K562 (cell line): ENCODE data around the gene ESR2. TPM values are rescaled to one million over a fixed set of nuclear protein-coding genes. Genes with fewer than 3 reads are reported as not detected.

Experiments used
- ATAC-seq: fragments of 200-7000 bp; cut with Tn5 transposase; 3 replicates; pipeline ENCODE4 v1.9.1; 2020; ENCODE audit warnings: moderate library complexity
- BruUV-seq: library from RNA; stranded (reverse); fragments of 400-500 nt; replicated peaks from 2 replicates; lab custom pipeline; 2021; lab: Mats Ljungman, UMichigan
- CTCF ChIA-PET: fragments of 300-600 bp; formaldehyde crosslinking; extraction: SDS; loops from one replicate; lab custom pipeline; 2021; ENCODE audit warnings: low intra/inter-chr PET ratio; lab: Yijun Ruan, JAX
- POLR2A ChIA-PET: fragments of 300-600, 350-650 bp; sonication (Branson Sonifier 250); formaldehyde crosslinking; extraction: SDS; loops from one replicate; lab custom pipeline; 2021; ENCODE audit warnings: antibody characterized with exemption, inconsistent platforms; lab: Yijun Ruan, JAX
- DNase-seq, 4 experiments: peaks; one replicate each; pipeline versions ENCODE4 v3.0.0 to v3.0.0-alpha.2; 2011 to 2018; ENCODE audit warnings: low spot score in 3 of 4, mixed read lengths in 3 of 4; ENCODE audit errors: extremely low read depth in 1 of 4
- FAIRE-seq: peaks from 2 replicates; lab custom pipeline; 2011; peaks lifted over from hg19 to GRCh38; lab: Jason Lieb, UNC
- H2AFZ ChIP-seq: 2 replicates; pipeline ENCODE4 v1.6.0; 2011; ENCODE audit warnings: low read depth, low read length, control low read depth, inconsistent platforms
- H3K27ac ChIP-seq: fragments of 200-600 bp; 3 replicates; pipeline ENCODE4 v1.8.0; 2011; ENCODE audit warnings: low read depth, mild to moderate bottlenecking, control low read depth, inconsistent platforms, low read length, moderate library complexity, mixed read lengths; ENCODE audit errors: extremely low read depth
- H3K27me3 ChIP-seq, 2 experiments: fragments of 300-600 bp in 1 of 2; 2 replicates in 1 of 2; 3 replicates in 1 of 2; pipeline versions ENCODE4 v1.6.0 to v1.8.0; 2011; ENCODE audit warnings: inconsistent platforms in 2 of 2, low read length in 2 of 2, mild to moderate bottlenecking in 1 of 2, mixed read lengths in 1 of 2, moderate library complexity in 1 of 2; ENCODE audit not compliant: control insufficient read depth in 2 of 2, insufficient read depth in 2 of 2
- H3K36me3 ChIP-seq: fragments of 300-600 bp; 3 replicates; pipeline ENCODE4 v1.8.0; 2011; ENCODE audit warnings: mild to moderate bottlenecking, low read length, inconsistent platforms; ENCODE audit not compliant: control insufficient read depth, insufficient read depth
- H3K4me1 ChIP-seq, 2 experiments: fragments of 200-600 bp in 1 of 2; replicated peaks in 1 of 2; 2 replicates in 1 of 2; 3 replicates in 1 of 2; pipeline versions ENCODE4 v1.5.1 to v1.8.0; 2011; ENCODE audit warnings: inconsistent platforms in 2 of 2, low read length in 2 of 2, mild to moderate bottlenecking in 1 of 2, mixed read lengths in 1 of 2, moderate library complexity in 1 of 2; ENCODE audit not compliant: control insufficient read depth in 2 of 2, insufficient read depth in 2 of 2
- H3K4me2 ChIP-seq: 2 replicates; pipeline ENCODE4 v1.6.1; 2011; ENCODE audit warnings: low read length, control low read depth, inconsistent platforms, mixed read lengths; ENCODE audit not compliant: insufficient read depth
- H3K4me3 ChIP-seq: fragments of 200-600 bp; sonication (generic), shearing (Covaris generic); 2 replicates; pipeline ENCODE4 v1.5.1; 2016; ENCODE audit warnings: control low read depth, inconsistent platforms
- H3K79me2 ChIP-seq: fragments of 200-600 bp; 3 replicates; pipeline ENCODE4 v1.8.0; 2011; ENCODE audit warnings: low read length, inconsistent platforms; ENCODE audit not compliant: control insufficient read depth, insufficient read depth
- H3K9ac ChIP-seq, 2 experiments: 2 replicates each; pipeline versions ENCODE4 v1.6.0 to v1.6.1; 2011; ENCODE audit warnings: low read depth in 2 of 2, low read length in 2 of 2, control low read depth in 1 of 2, inconsistent platforms in 1 of 2, mild to moderate bottlenecking in 1 of 2, mixed read lengths in 1 of 2; ENCODE audit not compliant: insufficient read depth in 1 of 2
- H3K9me1 ChIP-seq: one replicate; pipeline ENCODE4 v1.6.0; 2011; ENCODE audit warnings: inconsistent platforms, mild to moderate bottlenecking, low read length, moderate library complexity; ENCODE audit not compliant: control insufficient read depth, insufficient read depth
- H3K9me3 ChIP-seq: replicated peaks from 2 replicates; pipeline ENCODE4 v1.5.1; 2011; ENCODE audit warnings: low read depth, low read length, inconsistent platforms; ENCODE audit not compliant: control insufficient read depth, insufficient read depth
- H4K20me1 ChIP-seq: replicated peaks from 2 replicates; pipeline ENCODE4 v1.6.1; 2011; ENCODE audit warnings: low read length, inconsistent platforms, mixed read lengths; ENCODE audit not compliant: control insufficient read depth, insufficient read depth
- ZNF217 ChIP-seq: sonication (generic); formaldehyde crosslinking; IDR thresholded peaks from 2 replicates; pipeline ENCODE4 v1.8.0; 2022; ENCODE audit warnings: mild to moderate bottlenecking, missing genetic modification reagents
- ZNF77 ChIP-seq: fragments of 250-450 bp; sonication (Bioruptor Pico); IDR thresholded peaks from 2 replicates; pipeline ENCODE4 v1.5.0; 2020
- WGBS: fragments of 100-300 bp; shearing (Covaris generic); methylation state at CpG from one replicate; pipeline ENCODE4 v1.1.6; 2016; ENCODE audit warnings: low coverage, mixed read lengths; ENCODE audit not compliant: insufficient coverage; ENCODE audit errors: missing lambda C conversion rate; 5-methylcytosine and 5-hydroxymethylcytosine counted together
- in situ Hi-C: fragments of 300-500 bp; cut with MboI; formaldehyde crosslinking; loops from 4 replicates; pipeline ENCODE4 v1.15.0; 2018; ENCODE audit warnings: inconsistent platforms, mixed read lengths
- intact Hi-C: fragments of 100-400 bp; cut with micrococcal nuclease; formaldehyde crosslinking; loops from 2 replicates; pipeline ENCODE4 v1.14.2; 2022
- polyA plus RNA-seq, 8 experiments: library from polyadenylated mRNA; depleted of rRNA in 4 of 8; stranded (reverse) in 5 of 8; unstranded in 3 of 8; fragments of >200 nt; fragmentation: Nextera tagmentation in 2 of 8; fragmentation: Illumina TruSeq in 1 of 8; extraction: Ambion mirVana in 2 of 8; extraction: Trizol in 1 of 8; gene quantifications; 2 replicates each; pipeline versions ENCODE4 v1.2.1 to v1.2.3, GENCODE V29; 2011 to 2014; ENCODE audit warnings: inconsistent platforms in 1 of 8, missing spikeins in 1 of 8
- total RNA-seq, 7 experiments: library from RNA; depleted of rRNA in 6 of 7; stranded (reverse); fragments of >200 nt in 6 of 7; fragmentation: Illumina TruSeq in 2 of 7; extraction: Trizol in 2 of 7; gene quantifications; 2 replicates each; pipeline versions ENCODE4 v1.2.1 to v1.2.3, GENCODE V29; 2011 to 2021; ENCODE audit warnings: low replicate concordance in 1 of 7
- TF ChIP-seq, protein P1 (sequence below), 2 experiments: IDR thresholded peaks; 2 replicates each; pipeline ENCODE4 v1.6.1; 2012; ENCODE audit warnings: improper control_type of control experiment in 2 of 2, low read depth in 2 of 2, low read length in 2 of 2, borderline replicate concordance in 1 of 2
- TF ChIP-seq, protein P2 (sequence below), 2 experiments: fragments of 150-350 bp in 1 of 2; IDR thresholded peaks; 2 replicates each; pipeline ENCODE4 v1.6.1; 2012 to 2016; ENCODE audit warnings: low read depth in 2 of 2, low read length in 2 of 2, mild to moderate bottlenecking in 1 of 2, moderate library complexity in 1 of 2

ESR2 gene
- total and polyA plus RNA-seq, 9 of the 15 experiments (the other 6 are each of a cell fraction or from before 2014, with no cell fraction given): 0.07 to 3.8 (median 2.0) TPM

DNA sequence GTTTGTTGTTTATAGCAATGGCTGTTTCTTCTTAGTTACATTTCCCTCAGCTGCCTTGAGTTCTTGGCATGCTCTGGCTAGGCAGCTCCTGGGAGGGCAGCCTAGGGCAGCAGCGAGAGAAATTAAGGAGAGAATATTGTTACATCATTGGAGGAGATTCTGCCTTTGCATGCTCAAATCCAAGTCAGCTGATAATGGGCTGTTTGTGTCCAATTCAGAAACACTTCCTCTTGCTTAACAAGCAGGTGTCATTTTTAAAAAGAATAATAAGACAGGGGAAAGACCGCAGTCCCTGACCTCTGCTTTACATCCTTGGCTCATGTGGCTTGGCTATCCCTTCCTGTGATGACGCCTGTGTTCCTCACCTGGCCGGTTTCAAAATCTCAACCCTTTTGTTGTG is 76.9 kb downstream of the ESR2 start:
- in situ Hi-C loops: no loop called here
- Histone ChIP-seq H3K27ac (no peak overlapping the region), H3K4me2 (no peak overlapping the region), H3K4me3 (no peak overlapping the region), H3K36me3 (no peaks in the 10 kb centered on the region), H2AFZ (no peak overlapping the region), H4K20me1 (no peaks in the 10 kb centered on the region), H3K27me3 (no peaks in the 10 kb centered on the region), H3K9me1 (no peaks in the 10 kb centered on the region), H3K79me2 (no peaks in the 10 kb centered on the region), H3K9me3 (no peaks in the 10 kb centered on the region), H3K9ac (no peak overlapping the region)
- intact Hi-C loops: no loop called here
- ChIA-PET POLR2A (interaction anchor here (1.0 to 1.2 kb wide), 2 partner anchors 8 to 16 kb away, joined by 3 read pairs; no protein-coding TSS in a partner anchor), CTCF (no interaction called here)
- no TSS peak for BruUV-seq
- ATAC-seq: no peak
- no peak for DNase-seq
- 15% methylated on average over 4 of the region's 4 CpGs for WGBS
- no peak for FAIRE-seq
- TF ChIP-seq ZNF217 (CRISPR knock-in tag) (no peak), ZNF77 (CRISPR knock-in tag) (no peak)
- TF ChIP-seq, protein P1, sequence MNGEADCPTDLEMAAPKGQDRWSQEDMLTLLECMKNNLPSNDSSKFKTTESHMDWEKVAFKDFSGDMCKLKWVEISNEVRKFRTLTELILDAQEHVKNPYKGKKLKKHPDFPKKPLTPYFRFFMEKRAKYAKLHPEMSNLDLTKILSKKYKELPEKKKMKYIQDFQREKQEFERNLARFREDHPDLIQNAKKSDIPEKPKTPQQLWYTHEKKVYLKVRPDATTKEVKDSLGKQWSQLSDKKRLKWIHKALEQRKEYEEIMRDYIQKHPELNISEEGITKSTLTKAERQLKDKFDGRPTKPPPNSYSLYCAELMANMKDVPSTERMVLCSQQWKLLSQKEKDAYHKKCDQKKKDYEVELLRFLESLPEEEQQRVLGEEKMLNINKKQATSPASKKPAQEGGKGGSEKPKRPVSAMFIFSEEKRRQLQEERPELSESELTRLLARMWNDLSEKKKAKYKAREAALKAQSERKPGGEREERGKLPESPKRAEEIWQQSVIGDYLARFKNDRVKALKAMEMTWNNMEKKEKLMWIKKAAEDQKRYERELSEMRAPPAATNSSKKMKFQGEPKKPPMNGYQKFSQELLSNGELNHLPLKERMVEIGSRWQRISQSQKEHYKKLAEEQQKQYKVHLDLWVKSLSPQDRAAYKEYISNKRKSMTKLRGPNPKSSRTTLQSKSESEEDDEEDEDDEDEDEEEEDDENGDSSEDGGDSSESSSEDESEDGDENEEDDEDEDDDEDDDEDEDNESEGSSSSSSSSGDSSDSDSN (IDR thresholded peaks at IDR 0.05; ENCODE audit: borderline replicate concordance in 1 of 2, low read depth in 2 of 2, low read length in 2 of 2): no peak
- TF ChIP-seq, protein P2, sequence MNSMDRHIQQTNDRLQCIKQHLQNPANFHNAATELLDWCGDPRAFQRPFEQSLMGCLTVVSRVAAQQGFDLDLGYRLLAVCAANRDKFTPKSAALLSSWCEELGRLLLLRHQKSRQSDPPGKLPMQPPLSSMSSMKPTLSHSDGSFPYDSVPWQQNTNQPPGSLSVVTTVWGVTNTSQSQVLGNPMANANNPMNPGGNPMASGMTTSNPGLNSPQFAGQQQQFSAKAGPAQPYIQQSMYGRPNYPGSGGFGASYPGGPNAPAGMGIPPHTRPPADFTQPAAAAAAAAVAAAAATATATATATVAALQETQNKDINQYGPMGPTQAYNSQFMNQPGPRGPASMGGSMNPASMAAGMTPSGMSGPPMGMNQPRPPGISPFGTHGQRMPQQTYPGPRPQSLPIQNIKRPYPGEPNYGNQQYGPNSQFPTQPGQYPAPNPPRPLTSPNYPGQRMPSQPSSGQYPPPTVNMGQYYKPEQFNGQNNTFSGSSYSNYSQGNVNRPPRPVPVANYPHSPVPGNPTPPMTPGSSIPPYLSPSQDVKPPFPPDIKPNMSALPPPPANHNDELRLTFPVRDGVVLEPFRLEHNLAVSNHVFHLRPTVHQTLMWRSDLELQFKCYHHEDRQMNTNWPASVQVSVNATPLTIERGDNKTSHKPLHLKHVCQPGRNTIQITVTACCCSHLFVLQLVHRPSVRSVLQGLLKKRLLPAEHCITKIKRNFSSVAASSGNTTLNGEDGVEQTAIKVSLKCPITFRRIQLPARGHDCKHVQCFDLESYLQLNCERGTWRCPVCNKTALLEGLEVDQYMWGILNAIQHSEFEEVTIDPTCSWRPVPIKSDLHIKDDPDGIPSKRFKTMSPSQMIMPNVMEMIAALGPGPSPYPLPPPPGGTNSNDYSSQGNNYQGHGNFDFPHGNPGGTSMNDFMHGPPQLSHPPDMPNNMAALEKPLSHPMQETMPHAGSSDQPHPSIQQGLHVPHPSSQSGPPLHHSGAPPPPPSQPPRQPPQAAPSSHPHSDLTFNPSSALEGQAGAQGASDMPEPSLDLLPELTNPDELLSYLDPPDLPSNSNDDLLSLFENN (IDR thresholded peaks at IDR 0.05; ENCODE audit: low read depth in 2 of 2, low read length in 2 of 2): no peak
- TF ChIP-seq, all 486 proteins: peak for 0
- H3K4me1 ChIP-seq: peaks cover 7 to 8% of the 10 kb centered on the region in 2 experiments; a peak in 4 of 5 replicates
